Gastroesophageal sphincter (tissue), 3 donors: ENCODE measurements around the gene EXOC2.

ENCODE experiments used
- EP300 ChIP-seq: sonication (generic); formaldehyde crosslinking; IDR thresholded peaks from one replicate; pipeline ENCODE4 v1.6.1; 2017; ENCODE audit warnings: antibody characterized with exemption, mild to moderate bottlenecking
- TF ChIP-seq, protein P1 (sequence below), 4 experiments: fragments of 200-600 bp in 2 of 4; fragments of 450-650 bp in 2 of 4; sonication (generic) in 1 of 4; IDR thresholded peaks; one replicate each; pipeline ENCODE4 v1.5.1; 2017 to 2019; ENCODE audit warnings: antibody characterized with exemption in 4 of 4, mild to moderate bottlenecking in 2 of 4, moderate library complexity in 2 of 4

- TF ChIP-seq, protein P1, sequence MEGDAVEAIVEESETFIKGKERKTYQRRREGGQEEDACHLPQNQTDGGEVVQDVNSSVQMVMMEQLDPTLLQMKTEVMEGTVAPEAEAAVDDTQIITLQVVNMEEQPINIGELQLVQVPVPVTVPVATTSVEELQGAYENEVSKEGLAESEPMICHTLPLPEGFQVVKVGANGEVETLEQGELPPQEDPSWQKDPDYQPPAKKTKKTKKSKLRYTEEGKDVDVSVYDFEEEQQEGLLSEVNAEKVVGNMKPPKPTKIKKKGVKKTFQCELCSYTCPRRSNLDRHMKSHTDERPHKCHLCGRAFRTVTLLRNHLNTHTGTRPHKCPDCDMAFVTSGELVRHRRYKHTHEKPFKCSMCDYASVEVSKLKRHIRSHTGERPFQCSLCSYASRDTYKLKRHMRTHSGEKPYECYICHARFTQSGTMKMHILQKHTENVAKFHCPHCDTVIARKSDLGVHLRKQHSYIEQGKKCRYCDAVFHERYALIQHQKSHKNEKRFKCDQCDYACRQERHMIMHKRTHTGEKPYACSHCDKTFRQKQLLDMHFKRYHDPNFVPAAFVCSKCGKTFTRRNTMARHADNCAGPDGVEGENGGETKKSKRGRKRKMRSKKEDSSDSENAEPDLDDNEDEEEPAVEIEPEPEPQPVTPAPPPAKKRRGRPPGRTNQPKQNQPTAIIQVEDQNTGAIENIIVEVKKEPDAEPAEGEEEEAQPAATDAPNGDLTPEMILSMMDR (IDR thresholded peaks at IDR 0.05) = no peak
- TF ChIP-seq EP300 = no peak
Observed at GRCh38 chr6:484086-484745, 208.7 kb downstream of the EXOC2 start.
